ENCODE data around the gene TCF25. TPM values are rescaled to one million over a fixed set of nuclear protein-coding genes. Genes with fewer than 3 reads are reported as not detected.

Gene TCF25
- total RNA-seq, 3 donors from 2014 or later, result 169 to 243 (median 176) TPM

- intact Hi-C loops (cut with DNase I; ENCODE audit: low total_unique reads), result no loop called here
- Histone ChIP-seq H3K27ac (no peak overlapping the region), H3K4me1 (no peaks in the 10 kb centered on the region), H3K4me3 (no peak overlapping the region), H3K27me3 (no peaks in the 10 kb centered on the region), H3K9me3 (no peaks in the 10 kb centered on the region), H3K36me3 (no peaks in the 10 kb centered on the region)
- no peak for DNase-seq (ENCODE audit: low spot score in 2 of 2)
- no peak for TF ChIP-seq POLR2A (IDR thresholded peaks at IDR 0.05)
- TF ChIP-seq POLR2AphosphoS5 (IDR thresholded peaks at IDR 0.05), result no peak
- TF ChIP-seq CTCF (IDR thresholded peaks at IDR 0.05), result no peak
Observed at GRCh38 chr16:89960966-89961365, 87.6 kb downstream of the TCF25 start.

Other genes with a start within 250 kb of the TCF25 start
- 10 to 100 TPM; 67.5 to 100.0 (median 86.2) TPM for gene CHMP1A, start 215.9 kb upstream of the TCF25 start, total RNA-seq
- 1 to 10 TPM; 3.8 to 7.2 (median 5.9) TPM for gene SPATA33, start 215.8 kb upstream of the TCF25 start, total RNA-seq
- 10 to 100 TPM; 31.2 to 84.9 (median 67.2) TPM for gene CDK10, start 186.9 kb upstream of the TCF25 start, total RNA-seq
- gene SPATA2L, start 171.9 kb upstream of the TCF25 start, total RNA-seq, result 10 to 100 TPM in 2 of 3 donors, 1 to 10 TPM in 1; 9.0 to 15.1 (median 14.3) TPM
- 1 to 10 TPM; 4.8 to 6.6 (median 5.4) TPM for gene VPS9D1, start 152.7 kb upstream of the TCF25 start, total RNA-seq
- gene ZNF276, start 152.1 kb upstream of the TCF25 start, total RNA-seq, result 10 to 100 TPM; 19.2 to 48.5 (median 31.2) TPM
- 1 to 10 TPM in 2 of 3 donors, under 1 TPM in 1; 0.64 to 4.0 (median 3.9) TPM for gene FANCA, start 56.9 kb upstream of the TCF25 start, total RNA-seq
- 10 to 100 TPM in 1 of 3 donors, 1 to 10 TPM in 2; 1.3 to 11.1 (median 7.8) TPM for gene SPIRE2, start 45.1 kb upstream of the TCF25 start, total RNA-seq
- gene MC1R, start 45.3 kb downstream of the TCF25 start, total RNA-seq, result 1 to 10 TPM; 3.7 to 7.2 (median 3.8) TPM
- 1 to 10 TPM; 1.6 to 2.9 (median 1.8) TPM for gene TUBB3, start 49.8 kb downstream of the TCF25 start, total RNA-seq
- 10 to 100 TPM; 58.0 to 87.2 (median 75.2) TPM for gene DEF8, start 75.2 kb downstream of the TCF25 start, total RNA-seq
- 1 to 10 TPM; 3.7 to 7.9 (median 6.0) TPM for gene DBNDD1, start 145.9 kb downstream of the TCF25 start, total RNA-seq
- gene PRDM7, start 203.7 kb downstream of the TCF25 start, total RNA-seq, result not detected